HCEC 1CT (cell line): ENCODE data around the gene ZNF318.

Experiments used
- DNase-seq: peaks from one replicate; pipeline ENCODE4 v3.0.0-alpha.2; 2017

ZNF318 gene

GRCh38 chr6:43297644-43298564, 71.5 kb downstream of the ZNF318 start, which contains the start of gene SLC22A7:
Gene SLC22A7, plus strand, starts transcription at chr6:43298260. Its CDS starts 99 bp downstream, at chr6:43298359.
- no peak for DNase-seq

- no peak for DNase-seq
Observed at GRCh38 chr6:43296780-43297497, 72.5 kb downstream of the ZNF318 start.

- no peak for DNase-seq
Observed at GRCh38 chr6:43295456-43295855, 74.0 kb downstream of the ZNF318 start.

GRCh38 chr6:43294536-43294935, 74.9 kb downstream of the ZNF318 start:
- DNase-seq, result no peak

GRCh38 chr6:43293698-43294097, 75.7 kb downstream of the ZNF318 start:
- DNase-seq, result no peak

- no peak for DNase-seq
Observed at GRCh38 chr6:43292763-43293318, 76.6 kb downstream of the ZNF318 start.

GRCh38 chr6:43292341-43292740, 77.1 kb downstream of the ZNF318 start:
- no peak for DNase-seq

GRCh38 chr6:43291708-43292107, 77.7 kb downstream of the ZNF318 start:
- no peak for DNase-seq

- DNase-seq, result no peak
Observed at GRCh38 chr6:43290905-43291355, 78.5 kb downstream of the ZNF318 start.

- no peak for DNase-seq
Observed at GRCh38 chr6:43290339-43290904, 79.0 kb downstream of the ZNF318 start.

- no peak for DNase-seq
Observed at GRCh38 chr6:43287717-43288679, 81.4 kb downstream of the ZNF318 start.

- no peak for DNase-seq
Observed at GRCh38 chr6:43286980-43287716, 82.3 kb downstream of the ZNF318 start.

GRCh38 chr6:43286456-43286979, 82.9 kb downstream of the ZNF318 start:
- DNase-seq, result no peak
